HG03280 (cell line): Measurements from ENCODE around the gene TMEM225B.
"Not testable (repeated sequence)": the region's sequence is repeated elsewhere in the genome, so short reads cannot be mapped to it uniquely, and the experiment has no call there.

Experiments used
- ATAC-seq: cut with Tn5 transposase; IDR thresholded peaks from one replicate; pipeline ENCODE4 v1.9.1; 2021; ENCODE audit warnings: mild to moderate bottlenecking, moderate library complexity; ENCODE audit not compliant: unreplicated experiment

Gene TMEM225B

GRCh38 chr7:99579281-99579955, 18.6 kb upstream of the TMEM225B start:
- ATAC-seq, result no peak

DNA sequence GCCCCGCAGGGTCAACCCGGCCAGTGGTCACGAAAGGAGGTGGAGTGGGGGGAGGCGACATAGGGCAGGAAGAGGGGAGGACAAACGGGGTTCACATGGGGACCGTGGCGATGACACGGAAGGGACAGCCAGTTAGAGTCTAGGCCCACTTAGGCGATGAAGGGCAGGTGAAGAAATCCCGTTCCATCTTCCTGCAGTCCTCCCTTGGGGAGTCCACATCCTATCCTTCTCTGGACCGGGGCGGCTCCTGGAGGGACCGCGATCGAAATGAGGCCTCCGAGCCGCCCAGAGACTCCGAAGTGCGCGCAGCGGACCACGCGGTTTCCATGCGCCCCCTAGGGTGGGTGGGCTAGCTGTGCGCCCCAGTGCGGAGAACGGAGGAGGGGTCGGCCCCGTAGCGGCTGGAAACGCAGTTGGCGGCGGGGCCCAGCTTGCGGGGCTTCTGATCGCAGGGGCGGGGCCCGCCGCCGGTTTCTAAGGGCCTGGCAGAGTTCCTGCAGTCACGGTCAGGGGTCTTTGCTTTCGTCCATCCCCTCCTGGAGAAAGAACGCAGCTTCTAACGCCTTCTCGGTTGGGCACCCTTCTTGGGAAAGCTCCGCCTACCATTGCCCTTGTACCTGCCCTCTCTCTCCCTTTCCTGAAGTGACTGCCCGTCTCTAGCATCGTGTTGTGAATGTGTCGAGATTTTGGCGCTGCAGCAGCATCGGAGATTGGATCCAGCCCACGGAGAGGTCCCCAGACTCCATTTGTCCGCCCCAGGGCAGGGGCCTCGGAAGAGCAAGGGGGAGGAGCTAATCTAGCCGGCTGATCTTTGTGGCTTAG, 17.9 kb upstream of the TMEM225B start:
- no peak for ATAC-seq

DNA sequence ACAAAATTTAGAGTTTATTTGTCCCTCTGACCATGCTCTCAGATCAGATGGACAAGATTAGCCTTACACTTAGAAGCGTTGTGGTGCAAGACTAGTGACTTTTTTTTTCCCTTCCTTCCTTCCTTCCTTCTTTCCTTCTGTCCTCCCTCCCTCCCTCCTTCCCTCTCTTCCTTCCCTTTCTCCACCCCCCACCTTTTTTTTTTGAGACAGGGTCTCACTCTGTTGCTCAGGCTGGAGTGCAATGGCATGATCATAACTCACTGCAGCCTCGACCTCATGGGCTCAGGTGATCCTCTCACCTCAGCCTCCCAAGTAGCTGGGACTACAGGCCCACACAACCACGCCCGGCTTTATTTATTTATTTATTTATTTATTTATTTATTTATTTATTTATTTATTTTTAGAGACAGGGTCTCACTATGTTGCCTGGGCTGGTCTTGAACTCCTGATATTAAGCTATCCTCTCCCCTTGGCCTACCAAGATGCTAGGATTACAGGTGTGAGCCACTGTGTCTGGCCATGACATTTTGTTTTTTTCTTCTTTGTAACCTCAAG, 17.2 kb upstream of the TMEM225B start:
- ATAC-seq, result not testable (repeated sequence)

DNA sequence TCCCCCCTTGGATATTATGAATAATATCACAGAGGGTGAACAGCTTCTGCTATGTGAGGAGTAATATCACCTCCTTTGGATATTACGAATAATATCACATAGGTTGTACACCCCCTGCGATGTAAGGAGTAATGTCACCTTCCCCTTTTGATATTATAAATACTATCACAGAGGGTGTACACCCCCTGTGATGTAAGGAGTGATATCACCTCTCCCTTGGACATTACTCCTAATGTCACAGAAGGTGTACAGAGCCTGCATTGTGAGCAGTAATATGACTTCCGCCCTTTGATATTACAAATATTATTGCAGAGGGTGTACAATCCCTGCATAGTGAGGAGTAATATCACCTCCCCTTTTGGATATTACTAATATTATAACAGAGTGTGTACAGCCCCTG, 9.2 kb upstream of the TMEM225B start:
- ATAC-seq, result no peak

DNA sequence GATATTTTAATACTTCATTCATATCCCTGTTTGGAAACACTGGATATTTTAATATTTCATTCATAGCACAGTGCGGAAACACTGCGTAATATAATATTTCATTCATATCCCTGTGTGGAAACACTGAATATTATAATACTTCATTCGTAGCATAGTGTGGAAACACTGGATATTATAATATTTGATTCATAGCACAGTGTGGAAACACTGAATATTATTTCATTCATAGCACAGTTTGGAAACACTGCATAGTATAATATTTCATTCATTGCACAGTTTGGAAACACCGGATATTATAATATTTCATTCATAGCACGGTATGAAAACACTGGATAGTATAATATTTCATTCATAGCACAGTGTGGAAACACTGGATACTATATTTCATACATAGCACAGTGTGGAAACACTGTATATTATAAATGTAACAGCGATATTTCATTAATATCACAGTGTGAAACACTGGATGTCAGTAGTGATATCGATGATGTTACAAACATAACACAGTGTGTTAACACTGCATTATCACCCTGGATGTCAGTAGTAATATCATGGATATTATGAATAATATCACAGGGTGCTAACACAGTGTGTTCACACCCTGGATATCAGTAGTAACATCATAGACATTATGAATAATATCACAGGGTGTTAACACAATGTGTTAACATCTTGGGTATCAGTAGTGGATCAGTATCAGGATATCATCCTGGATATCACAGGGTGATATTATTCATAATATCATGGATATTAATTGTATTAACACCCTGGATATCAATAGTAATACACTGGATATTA, 2.9 kb upstream of the TMEM225B start:
- no peak for ATAC-seq

GRCh38 chr7:99596408-99596955, 1.6 kb upstream of the TMEM225B start:
- no peak for ATAC-seq

DNA sequence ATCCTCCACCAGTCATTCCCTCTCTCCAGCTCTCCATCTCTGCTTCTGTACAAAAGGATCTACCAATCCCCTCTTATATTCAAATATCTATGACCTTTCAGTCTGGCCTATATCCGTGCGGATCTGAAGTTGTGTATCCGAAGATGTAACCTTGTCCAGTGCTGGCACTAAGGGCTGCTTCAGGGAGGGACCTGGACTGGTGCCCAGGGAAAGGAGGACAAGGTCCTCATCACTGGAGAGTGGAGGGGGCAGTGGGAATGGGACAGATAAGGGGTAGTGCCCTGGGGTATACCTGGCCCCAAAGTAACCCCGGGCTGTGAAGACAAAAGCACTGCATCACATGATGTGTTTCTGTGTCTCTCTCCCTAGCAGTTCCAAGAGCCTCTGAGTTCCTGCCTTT, 1.8 kb downstream of the TMEM225B start:
- ATAC-seq, result no peak

GRCh38 chr7:99601656-99602310, 3.7 kb downstream of the TMEM225B start:
- no peak for ATAC-seq

- ATAC-seq, result no peak
Observed at GRCh38 chr7:99605527-99605926, 7.5 kb downstream of the TMEM225B start.

DNA sequence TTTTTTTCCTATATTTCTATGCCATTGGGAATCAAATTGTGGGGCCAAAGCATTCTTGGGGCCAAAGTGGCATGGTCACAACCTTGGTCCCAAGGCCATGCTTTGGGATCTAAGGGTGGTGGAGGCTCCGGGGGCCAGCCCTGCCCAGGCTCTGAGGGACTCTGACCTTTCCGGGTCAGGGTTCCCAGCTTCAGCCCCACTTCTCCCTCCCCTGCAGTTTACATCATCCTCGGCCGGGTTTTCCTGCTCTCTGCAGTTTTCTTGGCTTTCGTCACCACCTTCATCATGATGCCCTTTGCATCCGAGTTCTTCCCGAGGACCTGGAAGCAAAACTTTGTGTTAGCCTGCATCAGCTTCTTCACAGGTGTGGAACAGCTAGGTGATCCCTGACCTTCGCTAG, 8.5 kb downstream of the TMEM225B start:
- no peak for ATAC-seq

- no peak for ATAC-seq
Observed at GRCh38 chr7:99607548-99607947, 9.5 kb downstream of the TMEM225B start.

DNA sequence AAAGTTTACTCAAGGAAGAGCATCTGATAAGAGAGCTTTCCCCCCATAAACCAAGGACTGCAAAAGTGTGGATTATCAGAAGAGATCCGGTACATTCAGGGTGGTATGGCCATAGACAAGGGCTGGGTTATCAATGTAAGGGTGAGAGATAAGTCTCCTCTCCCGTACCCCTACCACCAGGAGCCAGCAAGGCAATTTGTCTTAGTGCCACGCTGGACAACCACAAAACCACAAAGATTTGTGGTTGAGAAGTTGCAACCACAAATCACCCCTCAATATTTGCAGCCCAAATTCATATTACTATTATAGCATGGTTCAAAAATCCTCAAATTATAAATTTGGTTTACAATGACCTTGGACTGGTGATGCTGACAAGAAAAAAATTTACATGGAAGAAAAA, 16.4 kb downstream of the TMEM225B start:
- ATAC-seq, result no peak

DNA sequence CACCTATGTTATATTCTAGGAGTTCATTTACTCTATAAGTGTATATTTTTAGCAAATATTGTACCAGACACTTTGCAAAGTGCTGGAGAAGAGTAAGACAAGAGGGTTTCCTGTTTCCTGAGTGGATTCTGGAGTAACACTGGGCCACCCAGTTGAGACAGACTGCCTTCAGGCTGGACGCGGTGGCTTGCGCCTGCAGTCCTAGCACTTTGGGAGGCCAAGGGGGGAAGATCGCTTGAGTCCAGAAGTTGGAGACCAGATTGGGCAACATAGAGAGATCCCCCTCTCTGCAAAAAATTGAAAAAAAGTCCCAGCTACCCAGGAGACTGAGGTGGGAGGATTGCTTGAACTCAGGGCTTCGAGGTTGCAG, 17.9 kb downstream of the TMEM225B start:
- no peak for ATAC-seq

GRCh38 chr7:99616359-99617191, 18.5 kb downstream of the TMEM225B start, which contains the start of gene ZSCAN25:
Gene ZSCAN25 (plus strand): TSS chr7:99616946. CDS start chr7:99619607, 2,661 bp downstream.
- ATAC-seq, result peak; percentile 95

DNA sequence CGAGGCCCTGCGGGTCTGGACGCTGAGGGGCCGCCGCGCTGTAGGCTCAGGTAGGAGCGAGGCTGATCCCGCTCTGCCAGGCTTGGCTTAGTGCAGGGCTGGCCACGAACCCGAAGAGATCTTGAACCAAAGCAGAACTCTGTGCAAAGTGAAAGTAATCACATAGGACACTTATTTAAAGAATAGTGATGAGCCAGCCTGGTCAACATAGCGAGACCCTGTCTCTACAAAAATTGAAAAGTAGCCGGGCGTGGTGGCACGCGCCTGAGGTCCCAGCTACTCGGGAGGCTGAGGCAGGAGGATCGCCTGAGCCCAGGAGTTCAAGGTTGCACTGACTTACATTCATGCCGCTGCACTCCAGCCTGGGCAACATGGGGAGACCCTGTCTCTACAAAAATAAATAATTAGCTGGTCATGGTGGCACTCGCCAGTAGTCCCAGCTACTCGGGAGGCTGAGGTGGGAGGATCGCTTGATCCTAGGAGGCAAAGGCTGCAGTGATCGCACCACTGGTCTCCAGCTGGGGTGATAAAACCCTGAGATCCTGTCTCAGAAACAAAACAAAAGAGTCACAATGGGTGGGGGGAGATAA, 19.2 kb downstream of the TMEM225B start:
- ATAC-seq, result no peak

DNA sequence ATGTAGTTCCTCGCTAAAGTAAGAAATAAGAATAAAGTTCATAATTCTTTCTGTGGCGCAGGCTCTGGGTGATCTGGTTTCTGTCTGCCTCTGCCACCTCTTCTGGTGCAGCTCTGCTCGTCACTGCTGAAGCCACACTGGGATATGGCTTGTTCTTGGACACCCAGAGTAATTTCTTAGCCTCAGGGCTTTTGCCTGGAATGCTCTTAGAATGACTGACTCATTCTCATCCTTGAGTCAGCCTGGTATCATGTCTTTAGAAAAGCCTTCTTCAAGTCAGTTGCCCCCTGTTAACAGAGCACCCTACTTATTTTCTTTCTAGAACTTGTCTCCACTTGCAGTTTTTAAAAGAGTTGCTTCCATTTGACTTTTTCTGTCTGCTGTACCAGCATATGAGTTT, 20.7 kb downstream of the TMEM225B start:
- ATAC-seq, result no peak

DNA sequence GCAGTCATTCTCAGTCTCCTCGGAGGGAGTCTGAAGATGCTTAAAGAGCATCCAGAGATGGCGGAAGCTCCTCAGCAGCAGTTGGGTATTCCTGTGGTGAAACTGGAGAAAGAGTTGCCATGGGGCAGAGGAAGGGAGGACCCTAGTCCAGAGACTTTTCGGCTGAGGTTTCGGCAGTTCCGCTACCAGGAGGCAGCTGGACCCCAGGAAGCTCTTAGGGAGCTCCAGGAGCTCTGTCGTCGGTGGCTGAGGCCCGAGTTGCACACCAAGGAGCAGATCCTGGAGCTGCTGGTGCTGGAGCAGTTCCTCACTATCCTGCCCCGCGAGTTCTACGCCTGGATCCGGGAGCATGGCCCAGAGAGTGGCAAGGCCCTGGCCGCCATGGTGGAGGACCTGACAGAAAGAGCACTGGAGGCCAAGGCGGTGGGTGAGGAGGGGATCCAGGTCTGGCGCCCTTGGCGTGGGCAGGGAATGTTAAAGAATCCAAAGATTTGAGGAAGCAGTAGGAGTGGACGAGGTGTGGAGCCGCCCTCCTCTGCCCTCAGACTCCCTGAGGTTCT, 21.6 kb downstream of the TMEM225B start:
- ATAC-seq, result no peak

DNA sequence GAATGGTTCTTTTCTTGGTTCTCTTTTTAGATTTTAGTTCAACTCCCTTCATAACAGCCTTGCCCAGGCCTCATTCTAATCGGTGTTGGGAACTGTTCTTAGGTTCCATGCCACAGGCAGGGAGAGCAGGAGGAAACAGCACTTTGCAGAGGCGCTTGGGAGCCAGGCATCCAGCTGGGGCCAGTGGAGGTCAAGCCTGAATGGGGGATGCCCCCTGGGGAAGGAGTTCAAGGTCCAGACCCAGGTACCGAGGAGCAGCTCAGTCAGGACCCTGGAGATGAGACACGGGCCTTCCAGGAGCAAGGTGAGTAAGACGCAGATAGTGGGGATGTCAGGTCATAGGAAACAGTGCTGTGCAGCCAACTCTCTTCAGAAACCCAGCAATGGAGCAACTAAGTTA, 23.2 kb downstream of the TMEM225B start:
- ATAC-seq, result no peak

GRCh38 chr7:99622596-99622995, 24.5 kb downstream of the TMEM225B start:
- no peak for ATAC-seq
